Measurements from ENCODE around the gene BABAM2. TPM values are rescaled to one million over a fixed set of nuclear protein-coding genes. Genes with fewer than 3 reads are reported as not detected.

Gene BABAM2
- total RNA-seq, 1 experiment from 2014 or later = 27.1 TPM

DNA sequence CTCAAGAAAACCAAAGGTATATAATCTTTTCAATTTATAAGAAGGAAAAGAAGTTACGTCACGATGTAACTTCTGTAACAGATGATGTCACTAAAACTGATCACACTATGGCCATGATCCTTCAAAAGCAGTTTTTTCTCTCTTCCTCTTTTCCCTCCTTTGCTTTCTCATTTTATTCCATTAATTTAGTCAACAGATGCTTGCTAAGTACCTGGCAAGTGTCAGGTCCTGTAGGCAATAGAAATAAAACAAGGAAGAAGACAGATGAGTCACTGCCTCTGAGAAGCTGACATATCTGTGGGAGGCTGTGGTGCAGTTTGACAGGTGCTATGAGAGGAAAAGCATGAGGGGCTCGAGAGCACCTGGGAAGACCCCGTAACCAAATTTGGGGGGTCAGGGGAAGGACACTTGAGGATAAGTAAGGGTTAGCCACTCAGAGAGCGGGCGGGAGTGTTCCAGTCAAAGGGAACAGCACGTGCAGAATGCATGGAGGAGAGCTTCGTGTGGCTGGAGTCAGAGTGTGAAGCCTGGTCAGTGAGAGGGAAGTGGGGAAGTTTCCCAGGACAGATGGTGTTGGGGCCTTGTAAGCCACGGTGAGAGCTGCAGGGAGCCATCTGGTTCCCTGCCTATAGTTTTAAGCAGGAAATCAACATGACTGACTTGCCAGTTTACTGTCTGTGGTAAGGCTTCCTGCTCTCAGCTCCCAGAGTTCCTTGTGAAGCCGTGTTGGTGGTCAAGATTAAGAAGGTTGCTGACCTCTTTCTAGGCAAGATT, 303.3 kb downstream of the BABAM2 start:
- H3K27ac Mint-ChIP-seq = peak overlapping the region; percentile 23 to 61 (median 31); a peak in 2 of 7 replicates
- Histone ChIP-seq H3K56ac (ENCODE audit: insufficient read length, low read depth, low read length) (no peak overlapping the region), H3T11ph (ENCODE audit: low read length) (no peak overlapping the region), H3K79me1 (ENCODE audit: insufficient read depth, low read depth, low read length, poor library complexity, severe bottlenecking) (no peaks in the 10 kb centered on the region), H3K9ac (ENCODE audit: extremely low read depth, insufficient read length, low read length) (no peak overlapping the region), H3K23me2 (ENCODE audit: insufficient read length, low read depth, low read length, poor library complexity, severe bottlenecking) (no peaks in the 10 kb centered on the region), H3K4ac (ENCODE audit: low read depth, low read length) (no peak overlapping the region), H2BK15ac (ENCODE audit: low read depth, low read length) (no peak overlapping the region), H4K91ac (ENCODE audit: insufficient read length, low read depth, low read length) (no peak overlapping the region), H2BK20ac (ENCODE audit: low read depth, low read length, poor library complexity, severe bottlenecking) (no peak overlapping the region), H3K9me3 (ENCODE audit: control insufficient read depth, low read depth, low read length) (no peaks in the 10 kb centered on the region), H4K5ac (ENCODE audit: insufficient read length, low read depth, low read length) (no peak overlapping the region), H3K4me2 (ENCODE audit: insufficient read depth, insufficient read length, low read length) (no peak overlapping the region), H2BK5ac (ENCODE audit: insufficient read length, low read length) (no peak overlapping the region), H4K20me1 (ENCODE audit: control insufficient read depth, insufficient read depth, insufficient read length) (no peaks in the 10 kb centered on the region), H3K18ac (ENCODE audit: insufficient read length, low read depth, low read length) (no peak overlapping the region), H3K23ac (ENCODE audit: insufficient read length, low read depth, low read length) (no peak overlapping the region), H3K27me3 (ENCODE audit: insufficient read depth, low read length) (no peaks in the 10 kb centered on the region), H2AFZ (ENCODE audit: low read length) (no peak overlapping the region), H3K27ac (ENCODE audit: insufficient read length, low read depth, low read length) (no peak overlapping the region), H2BK12ac (ENCODE audit: insufficient read length, low read depth, low read length) (no peak overlapping the region), H2BK120ac (ENCODE audit: low read depth, low read length, poor library complexity, severe bottlenecking) (no peak overlapping the region), H4K8ac (replicated peaks; ENCODE audit: insufficient read length, low read depth, low read length) (no peak overlapping the region), H2AK5ac (ENCODE audit: insufficient read length, low read length) (no peak overlapping the region), H3K4me1 (ENCODE audit: insufficient read depth, low read length) (no peaks in the 10 kb centered on the region), H3K14ac (ENCODE audit: insufficient read depth, low read length) (no peak overlapping the region), H3K79me2 (ENCODE audit: insufficient read depth, low read length) (no peaks in the 10 kb centered on the region)
- TF ChIP-seq, protein P1, sequence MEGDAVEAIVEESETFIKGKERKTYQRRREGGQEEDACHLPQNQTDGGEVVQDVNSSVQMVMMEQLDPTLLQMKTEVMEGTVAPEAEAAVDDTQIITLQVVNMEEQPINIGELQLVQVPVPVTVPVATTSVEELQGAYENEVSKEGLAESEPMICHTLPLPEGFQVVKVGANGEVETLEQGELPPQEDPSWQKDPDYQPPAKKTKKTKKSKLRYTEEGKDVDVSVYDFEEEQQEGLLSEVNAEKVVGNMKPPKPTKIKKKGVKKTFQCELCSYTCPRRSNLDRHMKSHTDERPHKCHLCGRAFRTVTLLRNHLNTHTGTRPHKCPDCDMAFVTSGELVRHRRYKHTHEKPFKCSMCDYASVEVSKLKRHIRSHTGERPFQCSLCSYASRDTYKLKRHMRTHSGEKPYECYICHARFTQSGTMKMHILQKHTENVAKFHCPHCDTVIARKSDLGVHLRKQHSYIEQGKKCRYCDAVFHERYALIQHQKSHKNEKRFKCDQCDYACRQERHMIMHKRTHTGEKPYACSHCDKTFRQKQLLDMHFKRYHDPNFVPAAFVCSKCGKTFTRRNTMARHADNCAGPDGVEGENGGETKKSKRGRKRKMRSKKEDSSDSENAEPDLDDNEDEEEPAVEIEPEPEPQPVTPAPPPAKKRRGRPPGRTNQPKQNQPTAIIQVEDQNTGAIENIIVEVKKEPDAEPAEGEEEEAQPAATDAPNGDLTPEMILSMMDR (conservative IDR thresholded peaks at IDR 0.05) = no peak
- no peaks in the 10 kb centered on the region for H3K4me1 Mint-ChIP-seq
- WGBS (ENCODE audit: extremely low coverage, insufficient read length, low lambda C conversion rate) = no CpG with 5 or more reads among the region's 10 CpGs
- H3K4me3 Mint-ChIP-seq = no peak overlapping the region
- DNase-seq = no peak
- H3K9me3 Mint-ChIP-seq = no peaks in the 10 kb centered on the region
- no peaks in the 10 kb centered on the region for H3K27me3 Mint-ChIP-seq (ENCODE audit: low read depth)
- H3K36me3 Mint-ChIP-seq (ENCODE audit: insufficient read depth in 1 of 3, low read depth in 3 of 3) = no peaks in the 10 kb centered on the region

Measured in H9 (cell line).